ENCODE measurements around the gene FETUB.

- TF ChIP-seq, protein P1, sequence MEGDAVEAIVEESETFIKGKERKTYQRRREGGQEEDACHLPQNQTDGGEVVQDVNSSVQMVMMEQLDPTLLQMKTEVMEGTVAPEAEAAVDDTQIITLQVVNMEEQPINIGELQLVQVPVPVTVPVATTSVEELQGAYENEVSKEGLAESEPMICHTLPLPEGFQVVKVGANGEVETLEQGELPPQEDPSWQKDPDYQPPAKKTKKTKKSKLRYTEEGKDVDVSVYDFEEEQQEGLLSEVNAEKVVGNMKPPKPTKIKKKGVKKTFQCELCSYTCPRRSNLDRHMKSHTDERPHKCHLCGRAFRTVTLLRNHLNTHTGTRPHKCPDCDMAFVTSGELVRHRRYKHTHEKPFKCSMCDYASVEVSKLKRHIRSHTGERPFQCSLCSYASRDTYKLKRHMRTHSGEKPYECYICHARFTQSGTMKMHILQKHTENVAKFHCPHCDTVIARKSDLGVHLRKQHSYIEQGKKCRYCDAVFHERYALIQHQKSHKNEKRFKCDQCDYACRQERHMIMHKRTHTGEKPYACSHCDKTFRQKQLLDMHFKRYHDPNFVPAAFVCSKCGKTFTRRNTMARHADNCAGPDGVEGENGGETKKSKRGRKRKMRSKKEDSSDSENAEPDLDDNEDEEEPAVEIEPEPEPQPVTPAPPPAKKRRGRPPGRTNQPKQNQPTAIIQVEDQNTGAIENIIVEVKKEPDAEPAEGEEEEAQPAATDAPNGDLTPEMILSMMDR (IDR thresholded peaks at IDR 0.05; ENCODE audit: control extremely low read depth in 1 of 3, insufficient read depth in 1 of 3, low read depth in 1 of 3, low read length in 3 of 3), result no peak
- TF ChIP-seq RXRA (IDR thresholded peaks at IDR 0.05; ENCODE audit: insufficient read depth, low read depth, low read length) (no peak), POLR2A (IDR thresholded peaks at IDR 0.05; ENCODE audit: control extremely low read depth in 1 of 2, low read depth in 2 of 2, low read length in 2 of 2) (no peak), EP300 (IDR thresholded peaks at IDR 0.05; ENCODE audit: borderline replicate concordance in 1 of 2, low read depth in 2 of 2, low read length in 2 of 2) (no peak), POLR2AphosphoS5 (IDR thresholded peaks at IDR 0.05; ENCODE audit: low read depth, low read length) (no peak), TAF1 (IDR thresholded peaks at IDR 0.05; ENCODE audit: low read depth, low read length) (no peak), ZNF274 (IDR thresholded peaks at IDR 0.05; ENCODE audit: borderline replicate concordance, extremely low read depth, low read length) (no peak), BACH1 (IDR thresholded peaks at IDR 0.05; ENCODE audit: low read length) (no peak), YY1 (IDR thresholded peaks at IDR 0.05; ENCODE audit: low read depth, low read length) (no peak), RAD21 (IDR thresholded peaks at IDR 0.05 in 1 of 2, conservative IDR thresholded peaks at IDR 0.05 in 1 of 2; ENCODE audit: low read depth in 2 of 2, low read length in 2 of 2) (no peak), EZH2 (IDR thresholded peaks at IDR 0.05; ENCODE audit: low read depth, low read length, severe bottlenecking) (no peak), RFX5 (IDR thresholded peaks at IDR 0.05; ENCODE audit: borderline replicate concordance, low read depth, low read length) (no peak), CBX5 (IDR thresholded peaks at IDR 0.05; ENCODE audit: low read depth, low read length) (no peak)
- TF ChIP-seq, protein P2, sequence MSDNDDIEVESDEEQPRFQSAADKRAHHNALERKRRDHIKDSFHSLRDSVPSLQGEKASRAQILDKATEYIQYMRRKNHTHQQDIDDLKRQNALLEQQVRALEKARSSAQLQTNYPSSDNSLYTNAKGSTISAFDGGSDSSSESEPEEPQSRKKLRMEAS (IDR thresholded peaks at IDR 0.05), result no peak
Observed at GRCh38 chr3:186612721-186613636, 27.2 kb upstream of the FETUB start, which contains the start of gene AHSG.
